HG03575 (cell line): Measurements from ENCODE around the gene GBX1.

ENCODE experiments used
- ATAC-seq: cut with Tn5 transposase; IDR thresholded peaks from one replicate; pipeline ENCODE4 v1.9.1; 2021; ENCODE audit not compliant: unreplicated experiment, insufficient number of reproducible peaks, low FRiP score; ENCODE audit errors: extremely low read depth

Gene GBX1

DNA sequence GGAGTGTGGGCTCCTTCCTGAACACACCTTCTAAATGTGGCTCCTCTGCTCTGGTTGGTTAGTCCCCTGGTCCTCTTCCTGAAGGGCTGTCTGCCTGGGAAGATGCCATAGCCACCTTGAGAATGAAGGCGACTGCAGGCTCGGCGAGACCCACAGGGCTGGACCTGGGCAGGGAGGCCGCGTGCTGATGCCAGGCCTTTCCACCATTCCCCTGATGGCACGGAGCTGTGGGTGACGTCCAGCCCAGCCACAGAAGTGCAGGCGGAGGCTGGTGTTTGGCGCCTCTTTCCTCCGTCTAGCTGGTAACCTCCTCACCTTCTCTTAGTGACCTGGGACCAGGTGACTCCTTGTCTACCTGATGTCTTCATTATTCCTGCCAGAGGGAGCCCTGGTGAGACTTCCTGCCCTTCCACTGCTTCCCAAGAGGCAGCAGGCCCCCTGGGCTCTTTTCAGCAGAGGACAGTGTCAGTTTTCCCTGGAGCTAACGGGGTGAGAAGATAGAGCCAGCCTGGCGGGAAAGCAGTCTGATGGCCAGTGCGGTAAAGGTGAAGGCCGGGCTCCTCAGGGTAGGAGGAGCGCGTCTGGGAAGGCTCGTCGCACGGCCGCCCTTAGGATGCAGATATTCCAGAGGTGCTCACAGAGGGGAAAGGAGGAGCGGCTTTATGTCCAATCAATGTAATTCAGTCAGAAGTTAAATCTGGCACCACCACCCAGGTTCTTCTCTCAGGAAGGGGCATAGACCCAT lies 34.9 kb downstream of the GBX1 start:
- no peak for ATAC-seq

DNA sequence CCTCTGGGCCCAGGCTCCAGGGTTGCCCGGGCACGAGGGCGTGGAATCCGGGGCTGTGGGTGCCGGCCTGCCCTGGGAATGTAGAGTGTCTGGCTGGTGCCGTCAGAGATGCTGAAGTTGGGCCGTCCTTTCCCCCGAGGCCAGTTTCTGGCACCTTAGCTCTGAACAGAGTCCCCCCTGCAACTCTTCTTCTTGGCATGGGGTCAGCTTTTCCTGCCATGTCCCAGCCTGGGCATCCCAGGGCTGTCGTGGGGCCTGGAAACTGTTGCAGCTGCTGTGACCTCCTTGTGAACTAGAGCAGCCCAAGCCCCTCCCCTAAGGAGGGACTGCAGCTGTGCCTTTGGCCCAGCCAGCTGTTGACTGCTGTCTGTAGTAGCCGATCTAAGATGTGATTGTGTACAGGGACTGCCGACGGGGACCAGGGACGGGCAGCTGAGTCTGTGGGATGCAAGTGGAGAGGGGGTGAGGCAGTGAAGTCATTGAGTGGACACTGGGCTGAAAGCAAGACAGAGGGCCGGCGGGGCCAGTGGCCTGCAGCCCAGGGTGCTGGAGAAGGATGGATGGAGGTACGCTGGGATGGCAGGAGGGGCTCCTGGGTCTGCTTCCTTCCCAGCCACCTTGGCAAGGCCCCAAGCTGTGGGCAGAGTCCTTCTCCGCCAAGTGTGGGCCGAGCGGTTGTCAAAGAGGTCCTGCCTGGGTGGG lies 35.8 kb downstream of the GBX1 start:
- ATAC-seq: no peak

DNA sequence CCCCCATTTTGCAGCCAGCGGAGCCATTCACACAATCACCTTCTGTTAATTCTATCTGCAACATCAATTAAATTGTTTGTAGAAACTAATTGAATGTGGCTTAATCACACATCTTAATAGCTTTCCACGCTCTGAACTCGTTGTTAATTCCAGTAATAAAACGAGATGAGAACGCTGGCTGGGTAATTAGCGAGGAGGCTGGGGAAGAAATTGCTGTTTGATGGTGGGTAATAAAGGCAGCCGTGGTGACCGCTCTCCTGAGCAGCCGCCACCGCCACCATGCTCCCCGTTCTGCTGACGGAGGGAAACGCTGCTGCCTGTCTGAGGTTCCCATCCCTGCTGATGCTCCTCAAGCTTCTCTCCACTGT lies 36.3 kb downstream of the GBX1 start:
- no peak for ATAC-seq

DNA sequence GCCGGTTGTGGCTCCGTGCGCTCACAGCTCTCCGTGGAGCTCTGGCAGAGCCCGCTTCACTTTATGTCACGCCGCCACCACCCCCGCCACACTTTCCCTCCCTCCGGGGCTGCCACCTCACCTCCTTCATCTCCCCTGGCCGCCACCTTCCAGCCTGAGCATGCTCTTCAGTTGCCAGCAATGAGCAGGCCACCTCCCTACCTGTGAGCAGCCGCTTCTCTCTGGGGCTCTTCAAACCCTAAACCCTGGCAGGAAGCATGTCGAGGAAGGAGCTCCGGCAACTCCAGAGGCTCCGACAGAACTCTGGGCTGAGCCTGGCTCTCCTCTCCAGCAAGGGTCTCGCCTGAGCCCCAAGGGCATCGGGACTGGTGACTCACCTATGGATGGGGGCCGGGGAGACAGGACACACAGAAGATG lies 36.7 kb downstream of the GBX1 start:
- no peak for ATAC-seq

DNA sequence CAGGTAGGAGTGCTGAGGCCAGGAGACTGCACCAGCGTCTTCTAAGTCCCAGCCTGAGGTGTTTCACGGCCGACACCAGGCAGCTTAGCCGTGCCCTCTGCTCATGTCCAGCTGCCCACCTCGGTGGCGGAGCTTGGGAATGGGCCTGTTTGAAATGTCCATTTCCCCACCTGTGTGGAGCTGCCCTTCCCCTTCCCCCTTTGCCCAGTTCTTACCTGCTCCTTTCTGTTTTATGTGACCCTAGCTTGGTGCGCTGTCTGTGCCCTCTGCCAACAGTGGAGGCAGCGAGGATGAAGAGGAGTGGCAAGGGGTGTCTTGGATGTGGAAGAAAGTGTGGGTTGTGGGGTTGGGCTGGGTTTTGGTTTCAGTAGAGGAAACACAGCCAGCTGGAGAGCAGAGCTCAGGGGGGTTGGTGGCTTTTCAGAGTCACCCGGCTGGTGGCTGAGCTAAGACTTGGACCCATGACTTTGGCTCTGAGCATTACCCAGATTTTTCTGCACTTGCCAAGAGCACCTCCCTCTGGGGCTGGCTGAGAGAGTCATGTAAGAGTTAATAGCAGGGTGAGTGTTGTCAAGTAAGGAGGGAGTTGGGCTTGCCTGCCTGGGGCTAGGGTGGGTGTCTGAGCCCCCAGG lies 37.4 kb downstream of the GBX1 start:
- ATAC-seq: no peak

DNA sequence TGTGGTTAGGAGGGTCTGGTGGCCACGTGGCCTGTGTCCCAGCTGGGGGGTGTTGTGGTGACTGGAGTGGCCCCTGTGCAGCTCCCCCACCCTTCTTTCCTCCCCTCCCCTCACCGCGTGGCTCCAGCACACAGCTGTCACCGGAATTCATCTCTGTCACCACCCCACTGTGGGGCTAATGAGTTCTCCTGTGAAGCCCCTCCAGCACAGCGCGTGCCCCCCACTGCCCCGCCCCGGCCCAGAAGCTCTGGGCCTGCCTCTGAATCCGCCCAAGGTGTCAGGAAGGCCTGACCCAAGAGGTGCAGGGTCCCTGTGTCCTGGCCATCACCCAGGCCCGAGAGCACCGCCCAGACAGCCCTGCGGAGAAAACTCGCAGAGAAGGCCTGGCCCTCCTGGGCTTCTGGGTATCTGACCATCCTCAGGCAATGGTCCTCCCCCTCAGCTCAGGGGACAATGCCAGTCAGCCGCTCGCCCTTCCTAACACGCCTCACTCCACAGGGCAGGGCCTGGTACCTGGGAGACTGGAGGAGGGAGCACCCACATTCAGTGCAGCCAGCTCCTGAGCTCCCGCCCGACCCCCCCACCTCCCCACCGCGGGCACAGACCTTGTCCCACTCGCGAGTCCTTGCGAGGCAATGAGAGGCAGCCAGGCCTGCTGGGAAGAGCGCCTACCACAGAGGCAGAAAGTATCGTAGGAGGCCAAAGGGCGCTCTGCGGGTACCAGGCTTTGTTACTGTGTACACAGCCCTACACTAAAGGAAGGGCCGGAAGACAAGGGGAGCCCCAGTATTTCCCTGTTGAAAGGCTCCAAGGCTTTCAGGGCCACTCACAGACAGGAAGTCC lies 38.2 kb downstream of the GBX1 start:
- no peak for ATAC-seq

DNA sequence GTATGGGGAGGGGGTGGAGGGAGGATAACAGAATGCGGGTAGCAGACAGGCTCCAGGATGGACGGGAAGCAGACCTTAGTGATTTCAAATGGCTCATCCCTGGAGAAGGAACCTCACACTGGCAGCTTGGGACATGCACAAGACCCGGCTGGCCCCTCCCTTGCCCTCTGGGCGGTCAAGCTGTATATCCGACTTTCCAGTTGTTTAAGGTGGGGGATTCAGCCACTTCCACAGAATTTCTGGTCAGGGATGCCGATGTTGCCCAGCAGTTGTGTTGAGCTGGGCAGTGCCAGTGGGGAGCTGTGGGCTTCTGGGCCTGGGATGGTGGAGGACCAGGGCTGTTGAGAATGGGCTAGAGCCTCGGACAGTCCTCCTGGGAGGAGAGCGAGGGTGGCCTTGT lies 38.8 kb downstream of the GBX1 start:
- no peak for ATAC-seq

DNA sequence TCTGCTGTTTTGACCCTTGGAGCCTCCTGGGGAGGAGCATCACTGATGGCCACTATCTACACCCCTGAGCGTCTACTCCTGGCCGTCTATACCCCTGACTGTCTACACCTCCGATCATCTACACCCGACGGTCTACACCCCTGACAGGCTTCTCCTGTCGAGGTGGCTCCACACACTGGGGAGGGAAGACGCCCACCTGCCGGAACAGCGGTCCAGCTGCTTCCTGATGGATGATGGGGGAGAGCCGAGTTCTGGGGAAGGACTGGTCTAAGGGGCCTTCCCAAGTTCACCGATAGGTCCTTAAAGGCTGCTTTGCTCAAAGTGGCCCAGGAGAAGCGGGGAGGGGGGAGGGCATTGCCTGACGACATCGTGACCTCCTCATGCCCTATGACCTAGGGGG lies 39.4 kb downstream of the GBX1 start:
- ATAC-seq: no peak

DNA sequence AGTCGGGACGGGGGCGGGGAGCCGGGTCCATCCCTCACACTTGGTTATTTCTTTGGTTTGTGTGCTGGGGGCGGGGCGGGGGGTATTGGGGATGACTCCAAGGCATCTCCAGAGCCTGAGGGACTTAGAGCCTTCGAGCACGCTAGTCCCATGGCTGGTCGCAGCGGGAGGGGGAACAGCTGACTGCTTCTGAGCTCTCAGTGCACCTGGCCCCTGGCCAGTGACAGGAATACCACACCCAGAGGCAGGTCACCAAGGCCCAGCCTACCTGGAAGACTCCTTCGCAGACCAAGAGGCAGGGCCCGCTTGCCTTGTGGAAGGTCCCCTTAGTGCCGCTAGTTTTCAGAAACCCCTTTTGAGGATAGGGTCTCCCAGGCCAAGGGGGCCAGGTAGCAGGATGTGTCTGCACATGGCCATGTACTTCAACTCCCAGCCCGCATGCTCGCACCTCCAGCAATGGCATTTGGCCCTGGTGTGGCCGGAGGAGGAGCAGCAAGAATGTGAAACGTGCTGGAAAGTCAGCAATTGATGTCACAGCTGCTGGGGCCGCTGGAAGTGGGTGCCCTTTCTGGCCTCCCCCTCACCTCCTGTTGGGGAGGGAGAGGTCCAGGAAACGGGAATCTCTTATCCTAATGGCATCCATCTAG lies 40.9 kb downstream of the GBX1 start:
- ATAC-seq: no peak

DNA sequence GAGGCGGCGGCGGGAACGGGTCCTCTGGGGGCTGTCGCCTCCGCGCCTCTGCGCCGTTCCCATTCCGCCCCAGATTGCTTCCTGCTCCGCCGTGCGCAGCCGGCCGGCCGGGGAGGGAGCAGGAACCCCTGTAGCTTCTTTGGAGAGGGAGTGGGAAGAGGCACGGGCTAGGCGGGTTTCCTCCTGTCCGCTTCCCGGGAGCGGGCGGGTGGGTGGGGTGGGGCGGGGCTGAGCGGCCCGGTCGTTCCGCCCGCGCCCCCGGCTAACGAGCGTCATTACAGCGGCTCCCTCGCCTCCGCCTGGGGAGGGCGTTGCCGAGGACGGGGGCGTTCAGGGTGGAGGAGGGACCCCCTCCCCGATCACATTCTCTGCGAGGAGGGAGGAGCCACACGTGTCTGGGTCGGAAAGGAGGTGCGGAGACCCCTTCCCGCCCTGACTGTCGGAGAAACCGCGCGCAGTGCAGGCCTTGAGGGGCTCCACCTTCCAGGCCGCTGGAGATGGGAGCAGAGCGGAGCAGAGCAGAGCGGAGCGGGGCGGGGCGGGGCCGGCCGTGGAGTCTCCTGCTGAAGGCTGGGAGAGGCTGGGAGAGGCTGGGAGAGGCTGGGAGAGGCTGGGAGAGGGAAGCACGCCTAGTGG lies 41.5 kb downstream of the GBX1 start:
- no peak for ATAC-seq

DNA sequence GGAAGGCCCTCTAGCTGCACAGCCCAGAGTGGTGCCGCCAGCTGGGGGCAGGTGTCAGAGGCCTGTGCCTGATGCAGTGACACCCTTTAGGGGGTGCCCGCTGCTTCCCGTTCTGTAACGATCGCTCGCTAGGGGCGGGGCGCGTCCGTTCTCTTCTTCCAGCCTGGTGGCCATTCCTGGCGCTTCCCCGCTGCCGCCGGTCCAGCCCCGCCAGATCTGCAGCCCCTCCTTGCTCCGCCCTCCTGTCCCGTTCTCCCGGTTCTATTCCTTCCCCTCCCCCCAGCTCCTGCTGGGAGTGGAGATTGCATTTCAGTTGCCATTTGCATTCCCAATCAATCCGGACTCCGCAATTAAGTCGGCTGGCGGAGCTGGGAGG lies 42.0 kb downstream of the GBX1 start:
- ATAC-seq: no peak

DNA sequence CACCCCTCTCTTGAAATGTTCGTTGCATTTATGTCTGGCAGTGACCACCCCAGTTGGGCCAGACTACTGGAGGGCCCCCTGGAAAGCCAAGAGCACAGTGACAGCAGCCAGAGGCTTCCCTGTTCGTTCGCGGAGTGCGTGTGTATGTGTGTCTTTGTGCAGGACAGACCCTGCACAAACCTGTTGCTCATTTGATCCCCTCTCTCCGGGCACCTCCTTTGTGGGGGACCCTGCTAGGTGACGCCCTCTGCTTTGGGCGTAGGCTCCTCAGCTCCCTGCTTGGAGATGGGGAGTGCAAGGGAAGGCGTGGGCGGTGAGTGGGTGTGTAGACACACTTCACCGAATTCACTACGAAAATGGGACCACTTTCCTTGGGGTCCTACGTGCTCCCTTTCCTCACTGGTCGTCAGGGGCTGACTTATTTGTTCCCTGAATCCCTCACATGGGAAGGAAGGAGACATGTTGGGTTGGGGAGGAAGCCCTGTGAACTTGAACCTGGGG lies 42.5 kb downstream of the GBX1 start:
- no peak for ATAC-seq

DNA sequence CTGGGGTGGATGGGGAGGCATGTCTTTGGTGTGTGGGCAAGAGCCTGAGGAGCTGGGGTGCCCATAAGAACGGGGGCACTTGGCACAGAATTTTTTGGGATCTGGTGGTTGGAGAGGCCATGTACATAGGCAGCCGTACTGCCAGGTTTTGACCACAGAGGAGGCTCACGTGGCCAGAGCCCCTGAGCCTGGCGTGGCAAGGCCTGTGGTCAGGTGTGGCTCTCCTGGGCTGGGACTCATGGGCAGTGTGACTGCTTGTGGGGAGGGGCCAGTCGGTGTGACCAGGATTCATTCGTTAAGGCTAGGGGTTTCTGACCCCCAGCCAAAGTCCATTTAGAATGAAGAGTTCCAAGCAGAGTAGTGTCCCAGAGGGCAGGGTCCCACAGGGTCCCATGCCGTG lies 43.0 kb downstream of the GBX1 start:
- no peak for ATAC-seq

DNA sequence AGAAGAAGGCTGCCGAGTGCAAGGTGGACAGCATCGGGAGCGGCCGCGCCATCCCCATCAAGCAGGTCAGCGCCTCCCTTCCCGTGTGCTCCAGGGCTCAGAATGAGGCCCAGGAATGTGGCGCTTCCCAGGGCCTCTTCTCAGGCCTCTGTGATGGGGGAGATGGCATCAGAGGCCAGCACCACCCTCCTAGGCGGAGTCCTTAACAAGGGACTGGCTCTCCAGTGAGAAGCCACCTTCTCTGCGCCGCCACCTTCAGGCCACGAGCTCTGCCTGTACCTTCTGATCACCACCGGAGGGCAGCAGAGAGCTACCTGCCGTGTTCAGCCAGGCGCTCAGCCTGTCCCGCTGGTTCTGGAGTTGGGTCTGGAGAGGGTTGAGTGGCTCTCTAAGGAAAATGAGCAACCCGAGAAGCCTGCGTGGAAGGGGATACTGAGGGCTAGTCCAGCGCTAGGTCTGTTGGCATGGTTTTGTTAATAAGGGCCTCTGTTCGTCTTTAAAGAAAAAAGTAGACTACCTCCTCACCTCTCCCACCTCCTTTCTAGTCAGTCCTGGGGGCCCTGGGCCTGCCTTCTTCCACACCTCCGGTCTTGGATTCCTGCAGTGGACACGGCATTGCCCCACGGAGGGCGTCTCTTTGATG lies 43.6 kb downstream of the GBX1 start:
- no peak for ATAC-seq

DNA sequence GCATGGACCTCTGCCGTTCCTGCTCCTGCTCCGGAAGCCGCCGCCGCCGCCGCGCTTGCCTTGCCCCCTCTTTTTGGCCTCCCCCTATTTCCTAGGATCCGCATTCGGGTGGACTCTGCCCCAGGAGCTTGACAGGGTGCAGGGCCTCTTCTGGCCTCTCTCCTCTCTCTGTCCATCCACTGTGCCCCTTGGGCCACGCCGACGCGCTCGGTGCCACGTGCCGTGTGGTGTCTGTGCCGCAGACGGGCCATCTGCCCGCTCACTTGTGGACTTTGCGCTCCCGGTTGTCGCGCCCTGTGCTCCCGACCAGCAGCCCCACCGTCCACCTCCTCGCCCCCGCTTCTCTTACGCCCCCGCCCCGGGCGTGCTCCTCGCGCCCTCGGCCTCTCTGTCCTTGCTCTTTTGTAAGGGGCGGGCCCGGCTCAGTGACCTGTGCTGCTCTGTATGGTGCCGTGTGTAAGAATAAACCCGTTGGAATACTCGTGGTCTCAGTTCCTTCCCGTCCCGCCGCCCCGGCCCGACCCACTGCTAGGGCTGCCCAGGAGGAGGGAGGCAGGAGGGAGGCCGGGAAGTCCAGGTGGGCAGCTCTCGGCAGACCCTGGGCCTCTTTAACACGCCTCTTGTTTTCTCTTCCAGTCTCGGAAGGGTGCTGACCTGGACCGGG lies 44.2 kb downstream of the GBX1 start:
- no peak for ATAC-seq

DNA sequence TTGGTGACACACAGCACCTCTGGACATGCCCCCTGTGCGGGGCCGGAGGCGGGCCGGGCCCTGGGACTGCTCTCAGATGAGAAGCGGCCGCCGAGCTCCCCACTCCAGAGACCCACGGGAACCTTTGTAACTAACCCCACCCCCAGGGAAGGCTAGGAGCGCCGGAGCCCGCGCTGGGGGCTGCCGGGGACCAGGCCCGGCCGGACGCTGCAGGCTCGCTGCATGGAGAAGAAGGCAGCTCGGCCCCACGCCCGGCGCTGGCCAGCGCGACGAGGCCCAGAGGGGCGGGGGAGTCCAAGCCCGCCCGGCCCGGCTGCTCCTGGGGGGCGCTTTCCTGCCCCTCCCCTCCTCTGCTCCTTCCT lies 44.7 kb downstream of the GBX1 start:
- ATAC-seq: no peak

DNA sequence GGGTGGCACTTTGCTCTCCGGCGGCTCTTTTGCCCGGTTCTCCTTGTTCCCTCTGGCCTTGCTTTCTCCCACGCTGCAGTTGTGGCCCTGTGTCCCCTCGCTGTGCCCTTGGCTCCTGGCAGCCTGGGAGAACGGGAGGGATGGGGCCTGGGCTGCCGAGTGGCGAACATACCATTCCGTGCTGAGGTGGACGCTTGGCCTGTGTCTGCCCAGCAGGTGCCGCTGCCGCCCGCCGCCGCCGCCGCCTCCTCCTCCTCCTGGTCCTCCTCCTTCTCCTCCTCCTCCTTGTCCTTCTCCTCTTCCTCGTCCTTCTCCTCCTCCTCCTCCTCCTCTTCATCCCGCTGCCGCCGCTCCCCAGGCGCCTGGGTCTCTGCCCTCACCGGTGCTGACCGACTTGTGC lies 45.2 kb downstream of the GBX1 start:
- no peak for ATAC-seq
